Fibroblast of lung (primary cell): ENCODE measurements around the gene NACA.

Experiments
- EZH2 ChIP-seq: IDR thresholded peaks from 2 replicates; pipeline ENCODE4 v1.5.1; 2012; ENCODE audit warnings: low read length, control low read depth, mild to moderate bottlenecking; ENCODE audit errors: missing control alignments
- TF ChIP-seq, protein P1 (sequence below), 2 donors: IDR thresholded peaks in 1 of 2; conservative IDR thresholded peaks in 1 of 2; 1 replicate in 1 of 2; 2 replicates in 1 of 2; pipeline ENCODE4 v1.5.1; 2011 to 2012; ENCODE audit warnings: low read length in 2 of 2, control low read depth in 1 of 2, inconsistent platforms in 1 of 2, low read depth in 1 of 2, mild to moderate bottlenecking in 1 of 2

DNA sequence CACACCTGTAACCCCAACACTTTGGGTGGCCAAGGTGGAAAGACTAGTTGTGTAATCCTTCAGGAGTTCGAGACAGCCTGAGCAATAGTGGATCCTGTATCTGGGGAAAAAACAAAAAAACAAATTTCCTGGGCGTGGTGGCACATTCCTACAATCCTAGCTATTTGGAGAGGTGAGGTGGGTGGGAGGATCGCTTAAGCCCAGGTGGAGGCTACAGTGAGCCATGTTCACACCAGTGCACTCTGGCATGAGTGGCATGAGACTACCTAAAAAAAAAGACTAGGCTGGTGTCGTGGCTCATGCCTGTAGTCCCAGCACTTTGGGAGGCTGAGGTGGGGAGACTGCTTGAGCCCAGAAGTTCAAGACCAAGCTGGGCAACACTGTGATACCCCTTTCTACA, 54.3 kb downstream of the NACA start:
- TF ChIP-seq, protein P1, sequence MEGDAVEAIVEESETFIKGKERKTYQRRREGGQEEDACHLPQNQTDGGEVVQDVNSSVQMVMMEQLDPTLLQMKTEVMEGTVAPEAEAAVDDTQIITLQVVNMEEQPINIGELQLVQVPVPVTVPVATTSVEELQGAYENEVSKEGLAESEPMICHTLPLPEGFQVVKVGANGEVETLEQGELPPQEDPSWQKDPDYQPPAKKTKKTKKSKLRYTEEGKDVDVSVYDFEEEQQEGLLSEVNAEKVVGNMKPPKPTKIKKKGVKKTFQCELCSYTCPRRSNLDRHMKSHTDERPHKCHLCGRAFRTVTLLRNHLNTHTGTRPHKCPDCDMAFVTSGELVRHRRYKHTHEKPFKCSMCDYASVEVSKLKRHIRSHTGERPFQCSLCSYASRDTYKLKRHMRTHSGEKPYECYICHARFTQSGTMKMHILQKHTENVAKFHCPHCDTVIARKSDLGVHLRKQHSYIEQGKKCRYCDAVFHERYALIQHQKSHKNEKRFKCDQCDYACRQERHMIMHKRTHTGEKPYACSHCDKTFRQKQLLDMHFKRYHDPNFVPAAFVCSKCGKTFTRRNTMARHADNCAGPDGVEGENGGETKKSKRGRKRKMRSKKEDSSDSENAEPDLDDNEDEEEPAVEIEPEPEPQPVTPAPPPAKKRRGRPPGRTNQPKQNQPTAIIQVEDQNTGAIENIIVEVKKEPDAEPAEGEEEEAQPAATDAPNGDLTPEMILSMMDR (conservative IDR thresholded peaks at IDR 0.05 in 1 of 2, IDR thresholded peaks at IDR 0.05 in 1 of 2; ENCODE audit: low read depth in 1 of 2, low read length in 2 of 2): no peak
- TF ChIP-seq EZH2: no peak
